Ovary (tissue), 9 donors: ENCODE measurements around the gene CPS1. TPM values are rescaled to one million over a fixed set of nuclear protein-coding genes. Genes with fewer than 3 reads are reported as not detected.

ENCODE experiments used
- DNase-seq, 5 donors: peaks; one replicate each; pipeline ENCODE4 v3.0.0-alpha.2; 2019 to 2020
- H3K27ac ChIP-seq, 2 donors: fragments of 200-600 bp; one replicate each; pipeline versions ENCODE4 v1.5.1 to v1.8.0; 2019 to 2022
- H3K27me3 ChIP-seq: fragments of 200-600 bp; one replicate; pipeline ENCODE4 v1.8.0; 2022
- H3K36me3 ChIP-seq: fragments of 200-600 bp; sonication (generic); one replicate; pipeline ENCODE4 v1.5.1; 2019
- H3K4me1 ChIP-seq: one replicate; pipeline ENCODE4 v1.8.1; 2013; ENCODE audit warnings: mild to moderate bottlenecking, moderate library complexity; ENCODE audit not compliant: insufficient read depth
- H3K4me3 ChIP-seq: fragments of 200-600 bp; sonication (generic); one replicate; pipeline ENCODE4 v1.5.1; 2017
- H3K9me3 ChIP-seq, 2 donors: fragments of 200-600 bp in 1 of 2; sonication (generic) in 1 of 2; one replicate each; pipeline versions ENCODE4 v1.5.1 to v1.8.1; 2013 to 2019; ENCODE audit warnings: mild to moderate bottlenecking in 1 of 2, moderate library complexity in 1 of 2
- EP300 ChIP-seq: sonication (generic); formaldehyde crosslinking; IDR thresholded peaks from one replicate; pipeline ENCODE4 v1.6.1; 2017; ENCODE audit warnings: antibody characterized with exemption
- POLR2A ChIP-seq: fragments of 450-650 bp; IDR thresholded peaks from one replicate; pipeline ENCODE4 v1.6.1; 2017; ENCODE audit warnings: antibody characterized with exemption, mild to moderate bottlenecking, moderate library complexity
- WGBS, 3 donors: extraction: QIAGEN DNeasy Blood & Tissue Kit in 1 of 3; methylation state at CpG; one replicate each; pipeline versions ENCODE4 v1.1.5 to v1.1.7; 2013 to 2017; 5-methylcytosine and 5-hydroxymethylcytosine counted together
- intact Hi-C, 4 donors: fragments of 100-400 bp; cut with DNase I; formaldehyde crosslinking; loops; one replicate each; pipeline versions ENCODE4 v1.11.0 to v1.15.1; 2022 to 2023
- polyA plus RNA-seq, 2 donors: library from polyadenylated mRNA; stranded (reverse); fragments of 200-250 nt in 1 of 2; fragments of 350-450 nt in 1 of 2; fragmentation: Illumina TruSeq in 1 of 2; extraction: RNeasy Lipid Tissue Mini Kit (QIAGEN cat#74804) in 1 of 2; gene quantifications; one replicate each; pipeline ENCODE4 v1.2.3, GENCODE V29; 2013 to 2014
- total RNA-seq, 7 donors: library from RNA; depleted of rRNA in 2 of 7; stranded (reverse); fragments of >200 nt in 2 of 7; fragmentation: NEBNext Ultra II Directional in 3 of 7; extraction: Animal tissue kit (Norgen Biotek cat#: 25700) in 3 of 7; gene quantifications; one replicate each; pipeline versions ENCODE4 v1.1.0 to v1.2.4, GENCODE V29; 2016 to 2023
- TF ChIP-seq, protein P1 (sequence below), 3 donors: fragments of 450-650 bp in 2 of 3; fragments of 200-600 bp in 1 of 3; IDR thresholded peaks; one replicate each; pipeline versions ENCODE4 v1.5.1 to v1.8.0; 2016 to 2022; ENCODE audit warnings: antibody characterized with exemption in 3 of 3, mild to moderate bottlenecking in 1 of 3
- donor health status: DM: no; HTN: no; CAD: no; lungs with moderate emphysema.
- donor health status: DM: no; HTN: no; CAD: no.
- donor health status: Bipolar disorder and iron deficiency.
- donor health status: DM: yes; HTN: yes; CAD: no.
- donor health status: DM: no; HTN: no; CAD: no.
- donor health status: DM: yes; HTN: yes; CAD: no.

CPS1 gene
- total and polyA plus RNA-seq, 9 donors: 1.9 to 14.1 (median 7.0) TPM

DNA sequence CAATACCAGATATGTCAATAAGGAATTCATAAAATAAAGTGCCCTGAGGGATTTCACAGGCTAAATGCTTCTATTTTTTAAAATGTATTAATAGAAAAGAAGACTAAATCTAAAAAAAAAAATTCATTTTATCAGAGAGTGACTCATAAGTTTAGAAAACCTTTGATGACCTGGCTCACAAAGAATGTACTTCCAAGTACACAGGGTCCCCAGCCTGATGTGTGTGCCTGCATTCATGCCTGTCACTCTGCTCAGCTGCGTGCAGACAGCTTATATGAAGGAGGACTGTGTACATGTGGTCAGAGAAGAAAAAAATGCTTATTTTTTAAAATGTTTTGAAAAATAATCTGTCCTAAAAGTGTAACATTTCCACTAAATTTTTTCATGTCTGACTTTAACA lies 3.0 kb upstream of the CPS1 start:
- Histone ChIP-seq H3K36me3 (no peaks in the 10 kb centered on the region), H3K27me3 (no peaks in the 10 kb centered on the region), H3K9me3 (no peaks in the 10 kb centered on the region), H3K4me1 (peaks cover 1% of the 10 kb centered on the region), H3K4me3 (no peak overlapping the region), H3K27ac (no peak overlapping the region)
- intact Hi-C loops: no loop called here
- DNase-seq: no peak
- TF ChIP-seq, protein P1, sequence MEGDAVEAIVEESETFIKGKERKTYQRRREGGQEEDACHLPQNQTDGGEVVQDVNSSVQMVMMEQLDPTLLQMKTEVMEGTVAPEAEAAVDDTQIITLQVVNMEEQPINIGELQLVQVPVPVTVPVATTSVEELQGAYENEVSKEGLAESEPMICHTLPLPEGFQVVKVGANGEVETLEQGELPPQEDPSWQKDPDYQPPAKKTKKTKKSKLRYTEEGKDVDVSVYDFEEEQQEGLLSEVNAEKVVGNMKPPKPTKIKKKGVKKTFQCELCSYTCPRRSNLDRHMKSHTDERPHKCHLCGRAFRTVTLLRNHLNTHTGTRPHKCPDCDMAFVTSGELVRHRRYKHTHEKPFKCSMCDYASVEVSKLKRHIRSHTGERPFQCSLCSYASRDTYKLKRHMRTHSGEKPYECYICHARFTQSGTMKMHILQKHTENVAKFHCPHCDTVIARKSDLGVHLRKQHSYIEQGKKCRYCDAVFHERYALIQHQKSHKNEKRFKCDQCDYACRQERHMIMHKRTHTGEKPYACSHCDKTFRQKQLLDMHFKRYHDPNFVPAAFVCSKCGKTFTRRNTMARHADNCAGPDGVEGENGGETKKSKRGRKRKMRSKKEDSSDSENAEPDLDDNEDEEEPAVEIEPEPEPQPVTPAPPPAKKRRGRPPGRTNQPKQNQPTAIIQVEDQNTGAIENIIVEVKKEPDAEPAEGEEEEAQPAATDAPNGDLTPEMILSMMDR (IDR thresholded peaks at IDR 0.05): no peak
- no peak for TF ChIP-seq POLR2A
- no peak for TF ChIP-seq EP300
- WGBS, 3 donors: 8 to 48% (median 21%) methylated on average over 1 of the region's 1 CpG

DNA sequence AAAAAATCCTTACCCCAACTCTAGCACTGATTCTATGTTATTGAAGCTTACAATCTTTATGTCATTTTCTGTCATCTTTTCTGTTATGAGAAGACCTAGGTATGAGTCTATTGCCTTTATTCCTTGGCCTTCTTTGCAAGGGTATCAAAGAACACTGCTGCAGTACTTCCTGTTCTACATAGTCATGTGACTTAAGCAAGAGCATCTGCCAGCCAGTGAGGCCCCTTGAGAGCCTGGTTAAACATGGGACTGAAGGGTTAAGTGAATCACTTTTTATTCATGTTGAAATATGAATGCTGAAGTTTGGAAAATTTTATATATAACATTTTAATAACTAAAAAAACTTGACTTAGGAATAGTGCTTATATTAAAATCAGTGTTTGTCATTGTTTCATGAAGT lies 844 bp upstream of the CPS1 start:
- H3K4me1 ChIP-seq: no peaks in the 10 kb centered on the region
- intact Hi-C loops: no loop called here
- no peaks in the 10 kb centered on the region for H3K36me3 ChIP-seq
- H3K4me3 ChIP-seq: no peak overlapping the region
- TF ChIP-seq, protein P1 (IDR thresholded peaks at IDR 0.05): no peak
- no peak for TF ChIP-seq EP300
- TF ChIP-seq POLR2A: no peak
- no peaks in the 10 kb centered on the region for H3K9me3 ChIP-seq
- no peak for DNase-seq
- no peak overlapping the region for H3K27ac ChIP-seq
- H3K27me3 ChIP-seq: no peaks in the 10 kb centered on the region

DNA sequence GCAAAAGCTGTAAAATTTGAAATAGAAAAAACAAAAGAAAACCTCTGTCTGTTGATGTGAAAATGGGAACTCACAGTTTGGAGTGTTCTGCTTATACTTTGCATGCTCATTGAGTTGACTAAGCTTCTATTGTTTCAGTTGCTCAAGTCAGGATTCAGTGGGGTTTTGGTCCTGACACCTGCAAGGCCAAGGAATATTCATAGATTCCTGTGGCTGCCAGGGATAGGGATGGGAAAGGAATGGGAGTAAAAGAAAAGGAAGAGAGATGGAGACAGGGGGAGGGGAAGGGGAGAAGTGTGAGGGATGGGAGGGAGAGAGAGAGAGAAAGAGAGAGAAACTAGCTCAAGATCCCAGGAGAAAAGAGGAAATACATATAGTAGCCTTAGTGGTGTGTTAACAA lies 1.3 kb downstream of the CPS1 start:
- Histone ChIP-seq H3K9me3 (no peaks in the 10 kb centered on the region), H3K36me3 (no peaks in the 10 kb centered on the region), H3K27me3 (no peaks in the 10 kb centered on the region), H3K4me1 (no peaks in the 10 kb centered on the region), H3K4me3 (no peak overlapping the region), H3K27ac (no peak overlapping the region)
- intact Hi-C loops: no loop called here
- TF ChIP-seq, protein P1 (IDR thresholded peaks at IDR 0.05): no peak
- no peak for TF ChIP-seq EP300
- no peak for TF ChIP-seq POLR2A
- DNase-seq: no peak

DNA sequence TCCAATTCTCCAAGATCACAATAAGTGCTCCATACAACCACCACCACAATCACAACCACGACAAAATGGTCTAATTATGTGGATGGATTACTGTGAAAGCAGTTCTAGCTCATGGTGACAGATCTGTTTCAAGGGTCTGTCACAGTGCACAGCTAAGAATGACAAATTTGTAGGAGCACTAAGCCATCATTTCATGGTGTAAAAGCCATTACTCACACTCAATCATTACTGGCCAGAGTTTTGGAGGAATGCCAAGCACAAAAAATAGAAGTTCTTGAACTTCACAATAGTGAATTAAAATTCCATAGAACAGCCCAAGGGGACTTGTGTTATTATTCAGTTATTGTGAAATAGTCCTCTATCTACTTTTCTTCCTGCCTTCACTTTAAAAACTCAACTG lies 2.3 kb downstream of the CPS1 start:
- TF ChIP-seq EP300: no peak
- TF ChIP-seq, protein P1 (IDR thresholded peaks at IDR 0.05): no peak
- no peak for TF ChIP-seq POLR2A
- DNase-seq: no peak
- Histone ChIP-seq H3K36me3 (no peaks in the 10 kb centered on the region), H3K4me3 (no peak overlapping the region), H3K27me3 (no peaks in the 10 kb centered on the region), H3K27ac (no peak overlapping the region), H3K4me1 (no peaks in the 10 kb centered on the region), H3K9me3 (no peaks in the 10 kb centered on the region)
- 59 to 69% (median 65%) methylated on average over 1 of the region's 1 CpG for WGBS, 3 donors
- intact Hi-C loops: no loop called here

DNA sequence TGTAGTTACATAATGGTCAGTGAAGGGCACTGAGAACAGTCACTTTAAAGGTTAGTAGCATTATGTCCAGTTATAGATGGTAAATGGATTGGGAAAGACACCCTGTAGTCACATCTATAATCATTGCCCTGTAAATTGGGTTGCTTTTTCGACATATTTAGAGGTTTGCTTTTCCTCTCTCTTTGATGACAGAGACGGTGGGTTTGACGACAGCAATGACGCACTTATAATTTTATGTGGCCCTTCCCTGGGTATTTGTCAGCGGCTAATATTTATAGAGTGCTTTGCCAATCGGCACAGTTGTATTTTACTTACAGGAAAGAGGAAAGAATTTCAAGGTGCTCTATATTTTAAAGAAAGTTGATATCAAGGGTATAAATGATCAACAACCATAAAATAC lies 2.8 kb downstream of the CPS1 start:
- intact Hi-C loops: no loop called here
- DNase-seq: no peak
- TF ChIP-seq, protein P1 (IDR thresholded peaks at IDR 0.05): no peak
- TF ChIP-seq POLR2A: no peak
- no peak for TF ChIP-seq EP300
- Histone ChIP-seq H3K27ac (no peak overlapping the region), H3K4me3 (no peak overlapping the region), H3K4me1 (no peaks in the 10 kb centered on the region), H3K36me3 (no peaks in the 10 kb centered on the region), H3K27me3 (no peaks in the 10 kb centered on the region), H3K9me3 (no peaks in the 10 kb centered on the region)
- WGBS, 3 donors: 93 to 98% (median 96%) methylated on average over 6 of the region's 6 CpGs
